ENCODE results near the gene OR5D16.

OR5D16 gene

DNA sequence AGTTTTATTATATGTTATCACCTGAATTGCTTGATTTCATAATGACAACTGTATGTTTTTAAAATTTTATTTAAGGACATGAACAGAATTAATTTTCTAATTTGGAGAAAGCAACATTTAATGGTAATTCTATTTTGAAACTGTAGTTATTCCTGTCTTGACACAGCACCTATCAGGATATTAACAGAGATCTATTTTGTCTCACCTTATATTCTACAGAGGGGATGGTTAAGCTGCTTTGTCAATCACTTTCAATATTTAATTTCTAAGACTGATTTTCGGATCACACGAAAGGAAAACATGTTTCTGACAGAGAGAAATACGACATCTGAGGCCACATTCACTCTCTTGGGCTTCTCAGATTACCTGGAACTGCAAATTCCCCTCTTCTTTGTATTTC lies at the start of gene OR5D16:
TSS of gene OR5D16 (plus strand) at position 301 of the 400 bp plus-strand sequence. CDS start at position 301, 0 bp downstream.
- H3K4me3 ChIP-seq (ENCODE audit: low read length), result no peak within 1 kb of the TSS
- H3K9ac ChIP-seq (ENCODE audit: low read depth, low read length), result no peak within 1 kb of the TSS
- H3K27ac ChIP-seq (ENCODE audit: low read length), result no peak within 1 kb of the TSS
- no peaks in the 10 kb centered on the region for H3K27me3 ChIP-seq (ENCODE audit: insufficient read depth, low read length)
- no peaks in the 10 kb centered on the region for H3K36me3 ChIP-seq (ENCODE audit: insufficient read depth, low read depth, low read length)
- H3K4me1 ChIP-seq (ENCODE audit: insufficient read depth, low read length), result no peaks in the 10 kb centered on the region
- H3K9me3 ChIP-seq (ENCODE audit: insufficient read depth, low read depth, low read length), result peaks cover 73% of the 10 kb centered on the region

DNA sequence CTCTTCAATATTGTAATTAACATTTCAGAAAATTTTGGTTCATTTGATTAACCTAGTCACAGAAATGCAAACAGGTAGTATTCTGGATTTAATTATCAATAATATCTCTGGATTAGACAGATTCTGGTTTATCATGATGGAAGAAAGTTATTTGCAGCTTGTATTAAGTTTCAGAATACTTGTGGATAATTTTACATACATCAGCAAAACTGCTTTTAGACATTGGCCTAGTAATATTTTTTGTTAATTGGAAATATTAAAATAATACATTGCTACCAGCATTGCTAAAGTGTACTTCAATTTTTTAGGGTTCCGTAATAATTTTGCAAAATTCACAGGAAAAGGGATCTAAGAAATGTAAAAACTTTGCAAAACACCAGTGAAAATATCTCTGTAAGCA lies 46.9 kb upstream of the OR5D16 start:
- no peak overlapping the region for H3K27ac ChIP-seq (ENCODE audit: low read length)
- no peaks in the 10 kb centered on the region for H3K36me3 ChIP-seq (ENCODE audit: insufficient read depth, low read depth, low read length)
- H3K9ac ChIP-seq (ENCODE audit: low read depth, low read length), result no peak overlapping the region
- H3K27me3 ChIP-seq (ENCODE audit: insufficient read depth, low read length), result no peaks in the 10 kb centered on the region
- H3K9me3 ChIP-seq (ENCODE audit: insufficient read depth, low read depth, low read length), result peaks cover 92% of the 10 kb centered on the region
- no peaks in the 10 kb centered on the region for H3K4me1 ChIP-seq (ENCODE audit: insufficient read depth, low read length)
- no peak overlapping the region for H3K4me3 ChIP-seq (ENCODE audit: low read length)

DNA sequence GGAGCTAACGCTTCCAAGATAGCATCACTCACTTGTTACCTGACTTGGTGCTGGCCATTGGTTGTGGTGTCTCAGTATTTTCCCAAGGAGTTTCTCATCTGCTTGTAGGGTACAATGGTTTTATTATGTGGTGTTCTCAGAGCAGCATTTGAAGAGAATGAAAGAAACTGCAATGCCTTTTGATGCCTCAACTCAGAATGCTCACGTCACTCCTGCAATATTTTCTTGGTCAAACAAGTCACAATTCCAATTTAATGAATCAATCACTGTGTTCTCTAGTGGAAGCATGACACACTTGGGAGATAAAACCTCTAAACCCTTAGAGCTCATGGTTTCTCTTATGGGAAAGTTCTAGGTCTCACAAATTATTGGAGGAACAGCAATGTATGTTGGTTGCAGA lies 45.2 kb upstream of the OR5D16 start:
- no peak overlapping the region for H3K9ac ChIP-seq (ENCODE audit: low read depth, low read length)
- H3K4me3 ChIP-seq (ENCODE audit: low read length), result no peak overlapping the region
- H3K36me3 ChIP-seq (ENCODE audit: insufficient read depth, low read depth, low read length), result no peaks in the 10 kb centered on the region
- H3K27me3 ChIP-seq (ENCODE audit: insufficient read depth, low read length), result no peaks in the 10 kb centered on the region
- no peaks in the 10 kb centered on the region for H3K4me1 ChIP-seq (ENCODE audit: insufficient read depth, low read length)
- H3K9me3 ChIP-seq (ENCODE audit: insufficient read depth, low read depth, low read length), result peaks cover 90% of the 10 kb centered on the region
- no peak overlapping the region for H3K27ac ChIP-seq (ENCODE audit: low read length)

DNA sequence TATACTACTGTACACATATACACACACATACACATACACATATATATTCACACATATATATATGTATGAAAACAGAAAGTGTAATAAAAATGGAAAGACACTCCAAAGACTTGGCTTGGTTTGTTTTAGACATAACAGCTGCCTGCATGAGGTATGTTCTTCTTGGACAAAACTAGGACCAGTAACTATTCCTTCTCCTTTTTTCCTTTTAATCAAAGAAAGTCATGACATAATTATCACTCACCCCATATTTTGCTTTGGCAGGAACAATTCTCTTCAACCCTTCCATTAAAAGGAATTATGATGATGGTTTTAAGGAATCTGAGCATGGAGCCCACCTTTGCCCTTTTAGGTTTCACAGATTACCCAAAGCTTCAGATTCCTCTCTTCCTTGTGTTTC lies 43.3 kb upstream of the OR5D16 start, which contains the start of gene OR5D14:
TSS of gene OR5D14 (plus strand) at position 301 of the 400 bp plus-strand sequence. CDS start at position 301, 0 bp downstream.
- H3K9me3 ChIP-seq (ENCODE audit: insufficient read depth, low read depth, low read length), result peaks cover 94% of the 10 kb centered on the region
- H3K4me1 ChIP-seq (ENCODE audit: insufficient read depth, low read length), result no peaks in the 10 kb centered on the region
- no peaks in the 10 kb centered on the region for H3K27me3 ChIP-seq (ENCODE audit: insufficient read depth, low read length)
- H3K4me3 ChIP-seq (ENCODE audit: low read length), result no peak within 1 kb of the TSS
- no peaks in the 10 kb centered on the region for H3K36me3 ChIP-seq (ENCODE audit: insufficient read depth, low read depth, low read length)
- no peak within 1 kb of the TSS for H3K27ac ChIP-seq (ENCODE audit: low read length)
- no peak within 1 kb of the TSS for H3K9ac ChIP-seq (ENCODE audit: low read depth, low read length)

- H3K27ac ChIP-seq (ENCODE audit: low read length), result no peak overlapping the region
- peaks cover 86% of the 10 kb centered on the region for H3K9me3 ChIP-seq (ENCODE audit: insufficient read depth, low read depth, low read length)
- H3K27me3 ChIP-seq (ENCODE audit: insufficient read depth, low read length), result no peaks in the 10 kb centered on the region
- no peak overlapping the region for H3K4me3 ChIP-seq (ENCODE audit: low read length)
- no peaks in the 10 kb centered on the region for H3K4me1 ChIP-seq (ENCODE audit: insufficient read depth, low read length)
- H3K36me3 ChIP-seq (ENCODE audit: insufficient read depth, low read depth, low read length), result no peaks in the 10 kb centered on the region
- H3K9ac ChIP-seq (ENCODE audit: low read depth, low read length), result no peak overlapping the region
Measured at GRCh38 chr11:55806248-55806647, 32.3 kb upstream of the OR5D16 start.

DNA sequence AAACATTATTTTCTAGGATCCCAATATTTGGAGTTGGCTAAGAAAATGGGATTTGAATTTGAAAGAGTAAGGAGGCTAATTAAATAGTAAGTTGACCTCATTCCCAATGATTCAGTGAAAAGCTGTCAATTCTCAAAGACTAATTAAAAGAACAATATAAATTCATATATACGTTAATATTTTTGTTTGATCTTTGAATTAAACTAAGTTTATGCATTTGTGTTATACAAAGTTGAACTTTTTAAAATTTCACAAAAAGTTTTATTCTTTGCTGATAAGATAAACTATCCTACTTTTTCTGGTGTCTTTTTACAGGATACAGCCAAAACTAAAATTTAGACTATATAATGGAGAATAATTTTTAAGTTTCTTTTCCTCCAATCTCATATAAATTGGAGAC lies 27.5 kb upstream of the OR5D16 start, which contains the start of gene OR5L1:
TSS of gene OR5L1 (plus strand) at position 301 of the 400 bp plus-strand sequence. CDS start 100 bp downstream, outside the sequence.
- Histone ChIP-seq H3K27ac (ENCODE audit: low read length) (no peak within 1 kb of the TSS), H3K36me3 (ENCODE audit: insufficient read depth, low read depth, low read length) (no peaks in the 10 kb centered on the region), H3K9me3 (ENCODE audit: insufficient read depth, low read depth, low read length) (peaks cover 88% of the 10 kb centered on the region), H3K27me3 (ENCODE audit: insufficient read depth, low read length) (no peaks in the 10 kb centered on the region), H3K9ac (ENCODE audit: low read depth, low read length) (no peak within 1 kb of the TSS), H3K4me3 (ENCODE audit: low read length) (no peak within 1 kb of the TSS), H3K4me1 (ENCODE audit: insufficient read depth, low read length) (no peaks in the 10 kb centered on the region)

GRCh38 chr11:55819330-55819729 lies 19.2 kb upstream of the OR5D16 start, which contains the start of gene OR5D18:
Gene OR5D18, plus strand, starts transcription at chr11:55819630. Its CDS starts 0 bp downstream, at chr11:55819630.
- peaks cover 70% of the 10 kb centered on the region for H3K9me3 ChIP-seq (ENCODE audit: insufficient read depth, low read depth, low read length)
- H3K4me1 ChIP-seq (ENCODE audit: insufficient read depth, low read length), result no peaks in the 10 kb centered on the region
- H3K27me3 ChIP-seq (ENCODE audit: insufficient read depth, low read length), result no peaks in the 10 kb centered on the region
- no peak within 1 kb of the TSS for H3K27ac ChIP-seq (ENCODE audit: low read length)
- H3K9ac ChIP-seq (ENCODE audit: low read depth, low read length), result no peak within 1 kb of the TSS
- H3K4me3 ChIP-seq (ENCODE audit: low read length), result no peak within 1 kb of the TSS
- no peaks in the 10 kb centered on the region for H3K36me3 ChIP-seq (ENCODE audit: insufficient read depth, low read depth, low read length)

DNA sequence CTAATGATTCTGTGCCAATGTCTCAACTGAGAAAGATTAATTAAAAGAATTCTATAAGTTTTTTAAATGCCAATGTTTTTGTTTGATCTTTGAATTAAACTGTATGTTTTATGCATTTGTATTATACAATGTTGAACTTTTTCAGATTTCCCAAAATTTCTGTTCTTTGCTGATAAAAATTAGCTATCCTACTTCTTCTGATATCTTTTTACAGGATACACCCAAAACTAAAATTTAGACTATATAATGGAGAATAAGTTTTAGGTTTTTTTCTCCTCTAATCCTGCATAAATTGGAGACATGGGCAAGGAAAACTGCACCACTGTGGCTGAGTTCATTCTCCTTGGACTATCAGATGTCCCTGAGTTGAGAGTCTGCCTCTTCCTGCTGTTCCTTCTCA lies 11.6 kb upstream of the OR5D16 start, which contains the start of gene OR5L2:
TSS of gene OR5L2 (plus strand) at position 301 of the 400 bp plus-strand sequence. CDS start at position 301, 0 bp downstream.
- H3K27me3 ChIP-seq (ENCODE audit: insufficient read depth, low read length), result no peaks in the 10 kb centered on the region
- no peak within 1 kb of the TSS for H3K27ac ChIP-seq (ENCODE audit: low read length)
- H3K9ac ChIP-seq (ENCODE audit: low read depth, low read length), result no peak within 1 kb of the TSS
- peaks cover 68% of the 10 kb centered on the region for H3K9me3 ChIP-seq (ENCODE audit: insufficient read depth, low read depth, low read length)
- H3K4me3 ChIP-seq (ENCODE audit: low read length), result no peak within 1 kb of the TSS
- H3K4me1 ChIP-seq (ENCODE audit: insufficient read depth, low read length), result no peaks in the 10 kb centered on the region
- H3K36me3 ChIP-seq (ENCODE audit: insufficient read depth, low read depth, low read length), result no peaks in the 10 kb centered on the region

DNA sequence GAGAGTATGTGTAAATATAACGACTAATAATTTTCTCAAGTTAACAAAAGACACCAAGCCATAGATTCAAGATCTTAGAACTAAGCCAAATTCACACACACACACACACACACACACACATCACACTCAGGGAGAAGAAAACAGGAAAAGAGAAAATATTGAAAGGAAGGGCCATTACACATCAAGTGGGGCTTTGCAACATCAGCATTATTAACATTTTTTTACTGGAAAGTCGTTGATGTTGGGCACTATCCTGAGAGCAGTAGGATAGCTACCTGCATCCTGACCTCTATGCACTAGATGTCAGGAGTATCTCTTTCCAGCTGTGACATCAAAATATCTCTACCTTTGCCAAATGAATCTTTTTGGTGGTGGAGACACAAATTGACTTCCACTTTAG lies 8.9 kb downstream of the OR5D16 start:
- Histone ChIP-seq H3K9ac (ENCODE audit: low read depth, low read length) (no peak overlapping the region), H3K4me1 (ENCODE audit: insufficient read depth, low read length) (no peaks in the 10 kb centered on the region), H3K27ac (ENCODE audit: low read length) (no peak overlapping the region)

GRCh38 chr11:55849037-55849436 lies 10.5 kb downstream of the OR5D16 start:
- H3K4me3 ChIP-seq (ENCODE audit: low read length), result no peak overlapping the region
- H3K27me3 ChIP-seq (ENCODE audit: insufficient read depth, low read length), result no peaks in the 10 kb centered on the region
- no peak overlapping the region for H3K9ac ChIP-seq (ENCODE audit: low read depth, low read length)
- no peak overlapping the region for H3K27ac ChIP-seq (ENCODE audit: low read length)
- peaks cover 69% of the 10 kb centered on the region for H3K9me3 ChIP-seq (ENCODE audit: insufficient read depth, low read depth, low read length)
- H3K36me3 ChIP-seq (ENCODE audit: insufficient read depth, low read depth, low read length), result no peaks in the 10 kb centered on the region
- H3K4me1 ChIP-seq (ENCODE audit: insufficient read depth, low read length), result no peaks in the 10 kb centered on the region

More for the DNA sequence above, 8.9 kb downstream of the OR5D16 start:
- Histone ChIP-seq H3K9me3 (ENCODE audit: insufficient read depth, low read depth, low read length) (peaks cover 56% of the 10 kb centered on the region), H3K27me3 (ENCODE audit: insufficient read depth, low read length) (no peaks in the 10 kb centered on the region), H3K36me3 (ENCODE audit: insufficient read depth, low read depth, low read length) (no peaks in the 10 kb centered on the region), H3K4me3 (ENCODE audit: low read length) (no peak overlapping the region)

GRCh38 chr11:55852141-55852540 lies 13.6 kb downstream of the OR5D16 start:
- Histone ChIP-seq H3K27ac (ENCODE audit: low read length) (no peak overlapping the region), H3K4me3 (ENCODE audit: low read length) (no peak overlapping the region), H3K9ac (ENCODE audit: low read depth, low read length) (no peak overlapping the region), H3K27me3 (ENCODE audit: insufficient read depth, low read length) (no peaks in the 10 kb centered on the region), H3K4me1 (ENCODE audit: insufficient read depth, low read length) (no peaks in the 10 kb centered on the region), H3K36me3 (ENCODE audit: insufficient read depth, low read depth, low read length) (no peaks in the 10 kb centered on the region), H3K9me3 (ENCODE audit: insufficient read depth, low read depth, low read length) (peaks cover 64% of the 10 kb centered on the region)

- Histone ChIP-seq H3K4me1 (ENCODE audit: insufficient read depth, low read length) (no peaks in the 10 kb centered on the region), H3K27ac (ENCODE audit: low read length) (no peak overlapping the region), H3K36me3 (ENCODE audit: insufficient read depth, low read depth, low read length) (no peaks in the 10 kb centered on the region), H3K9me3 (ENCODE audit: insufficient read depth, low read depth, low read length) (peaks cover 74% of the 10 kb centered on the region), H3K9ac (ENCODE audit: low read depth, low read length) (no peak overlapping the region), H3K4me3 (ENCODE audit: low read length) (no peak overlapping the region), H3K27me3 (ENCODE audit: insufficient read depth, low read length) (no peaks in the 10 kb centered on the region)
Measured at GRCh38 chr11:55854704-55855103, 16.2 kb downstream of the OR5D16 start.

Measured in iPS-20b (cell line).